ENCODE data around the gene CDK5RAP1. TPM values are rescaled to one million over a fixed set of nuclear protein-coding genes. Genes with fewer than 3 reads are reported as not detected.

Gene CDK5RAP1
- total RNA-seq, 4 donors from 2014 or later, result 26.6 to 41.8 (median 37.8) TPM

GRCh38 chr20:33401921-33402369 is 626 bp upstream of the CDK5RAP1 start:
- Histone ChIP-seq H3K27me3 (no peaks in the 10 kb centered on the region), H3K4me1 (peaks cover 19 to 23% of the 10 kb centered on the region in 2 donors), H3K9me3 (no peaks in the 10 kb centered on the region), H3K36me3 (no peaks in the 10 kb centered on the region), H3K4me3 (replicated peaks in 1 of 3) (peak overlapping the region in 2 of 3 donors; percentile 78 to 96), H3K27ac (peak overlapping the region in 2 of 3 donors; percentile 52 to 61)
- TF ChIP-seq, protein P1, sequence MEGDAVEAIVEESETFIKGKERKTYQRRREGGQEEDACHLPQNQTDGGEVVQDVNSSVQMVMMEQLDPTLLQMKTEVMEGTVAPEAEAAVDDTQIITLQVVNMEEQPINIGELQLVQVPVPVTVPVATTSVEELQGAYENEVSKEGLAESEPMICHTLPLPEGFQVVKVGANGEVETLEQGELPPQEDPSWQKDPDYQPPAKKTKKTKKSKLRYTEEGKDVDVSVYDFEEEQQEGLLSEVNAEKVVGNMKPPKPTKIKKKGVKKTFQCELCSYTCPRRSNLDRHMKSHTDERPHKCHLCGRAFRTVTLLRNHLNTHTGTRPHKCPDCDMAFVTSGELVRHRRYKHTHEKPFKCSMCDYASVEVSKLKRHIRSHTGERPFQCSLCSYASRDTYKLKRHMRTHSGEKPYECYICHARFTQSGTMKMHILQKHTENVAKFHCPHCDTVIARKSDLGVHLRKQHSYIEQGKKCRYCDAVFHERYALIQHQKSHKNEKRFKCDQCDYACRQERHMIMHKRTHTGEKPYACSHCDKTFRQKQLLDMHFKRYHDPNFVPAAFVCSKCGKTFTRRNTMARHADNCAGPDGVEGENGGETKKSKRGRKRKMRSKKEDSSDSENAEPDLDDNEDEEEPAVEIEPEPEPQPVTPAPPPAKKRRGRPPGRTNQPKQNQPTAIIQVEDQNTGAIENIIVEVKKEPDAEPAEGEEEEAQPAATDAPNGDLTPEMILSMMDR (IDR thresholded peaks at IDR 0.05), result no peak
- TF ChIP-seq POLR2A (IDR thresholded peaks at IDR 0.05), result no peak
- intact Hi-C loops (cut with DNase I), result no loop called here
- WGBS, 2 donors, result 39 to 45% methylated on average over 8 of the region's 8 CpGs
- no peak for DNase-seq

DNA sequence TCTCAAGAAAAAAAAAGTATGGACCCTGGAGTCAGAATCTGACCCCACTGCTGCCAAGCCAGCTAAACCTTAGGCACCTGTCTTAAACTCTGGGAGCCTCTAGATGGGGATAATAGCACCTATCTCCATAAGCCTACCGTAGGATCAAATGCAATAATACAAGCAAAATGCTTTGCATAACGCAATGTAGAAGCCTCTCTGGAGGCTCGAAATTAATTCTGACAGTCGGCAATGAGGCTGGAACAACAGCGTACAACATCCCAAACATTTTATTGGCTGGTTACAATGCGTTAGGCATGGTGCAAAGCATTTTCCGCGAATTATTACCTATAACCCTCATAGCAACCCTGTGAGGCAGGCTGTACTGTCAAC is 521 bp downstream of the CDK5RAP1 start:
- intact Hi-C loops (cut with DNase I), result no loop called here

DNA sequence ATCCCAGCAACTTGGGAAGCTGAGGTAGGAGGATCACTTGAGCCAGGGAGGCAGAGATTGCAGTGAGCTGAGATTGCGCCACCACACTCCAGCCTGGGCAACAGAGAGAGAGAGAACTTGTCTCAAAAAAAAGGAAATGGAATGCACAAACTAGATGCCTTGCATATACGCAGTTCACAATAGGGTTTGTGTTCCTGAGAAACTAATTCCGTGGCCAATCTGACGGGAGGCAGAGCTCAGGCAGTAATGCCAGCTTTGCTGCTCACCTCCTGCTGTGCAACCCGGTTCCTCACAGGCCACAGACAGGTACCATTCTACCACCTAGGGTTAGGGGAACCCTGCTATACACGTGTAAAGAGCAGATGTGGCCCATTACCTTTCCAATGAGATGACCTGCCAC is 1.4 kb downstream of the CDK5RAP1 start:
- Histone ChIP-seq H3K36me3 (peaks cover 0 to 4% of the 10 kb centered on the region in 2 donors), H3K9me3 (no peaks in the 10 kb centered on the region), H3K4me3 (replicated peaks in 1 of 3) (peak overlapping the region in 1 of 3 donors; percentile 96), H3K27me3 (no peaks in the 10 kb centered on the region), H3K27ac (no peak overlapping the region), H3K4me1 (peaks cover 19 to 23% of the 10 kb centered on the region in 2 donors)
- no peak for DNase-seq
- 63 to 75% methylated on average over 6 of the region's 6 CpGs for WGBS, 2 donors
- intact Hi-C loops (cut with DNase I), result no loop called here
- TF ChIP-seq, protein P1 (IDR thresholded peaks at IDR 0.05), result no peak
- no peak for TF ChIP-seq POLR2A (IDR thresholded peaks at IDR 0.05)

More for the DNA sequence above, 521 bp downstream of the CDK5RAP1 start:
- H3K36me3 ChIP-seq, result no peaks in the 10 kb centered on the region
- WGBS, 2 donors, result 0% methylated on average over 8 of the region's 8 CpGs
- peak overlapping the region; percentile 78 to 96 (median 85) for H3K4me3 ChIP-seq (replicated peaks in 1 of 3)
- no peaks in the 10 kb centered on the region for H3K9me3 ChIP-seq
- H3K27me3 ChIP-seq, result no peaks in the 10 kb centered on the region
- no peak for TF ChIP-seq POLR2A (IDR thresholded peaks at IDR 0.05)
- TF ChIP-seq, protein P1 (IDR thresholded peaks at IDR 0.05), result peak in 1 of 6 experiments; percentile 22
- peaks cover 19 to 23% of the 10 kb centered on the region in 2 donors for H3K4me1 ChIP-seq
- H3K27ac ChIP-seq, result peak overlapping the region in 2 of 3 donors; percentile 52 to 61
- no peak for DNase-seq

DNA sequence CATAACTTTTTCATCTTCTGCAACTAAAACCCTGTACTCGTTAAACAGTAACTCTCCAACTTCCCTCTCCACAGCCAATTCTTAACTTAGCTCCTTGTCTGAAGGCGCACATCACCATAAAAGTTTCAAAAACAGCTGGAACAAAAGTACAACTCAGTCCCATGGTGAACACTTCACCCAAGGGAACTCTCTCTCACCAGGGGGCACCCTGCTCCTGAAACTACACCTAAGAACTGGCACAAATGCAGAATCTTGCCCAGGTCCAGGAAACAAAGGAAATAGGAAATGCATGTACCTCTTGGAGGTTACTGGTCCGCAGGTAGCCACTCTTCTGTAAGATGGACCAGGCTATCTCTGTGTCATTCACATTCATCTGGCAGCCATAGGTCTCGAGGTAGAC is 6.6 kb downstream of the CDK5RAP1 start:
- H3K36me3 ChIP-seq, result peaks cover 17 to 35% of the 10 kb centered on the region in 2 donors
- WGBS, 2 donors, result 90 to 98% methylated on average over 4 of the region's 4 CpGs

DNA sequence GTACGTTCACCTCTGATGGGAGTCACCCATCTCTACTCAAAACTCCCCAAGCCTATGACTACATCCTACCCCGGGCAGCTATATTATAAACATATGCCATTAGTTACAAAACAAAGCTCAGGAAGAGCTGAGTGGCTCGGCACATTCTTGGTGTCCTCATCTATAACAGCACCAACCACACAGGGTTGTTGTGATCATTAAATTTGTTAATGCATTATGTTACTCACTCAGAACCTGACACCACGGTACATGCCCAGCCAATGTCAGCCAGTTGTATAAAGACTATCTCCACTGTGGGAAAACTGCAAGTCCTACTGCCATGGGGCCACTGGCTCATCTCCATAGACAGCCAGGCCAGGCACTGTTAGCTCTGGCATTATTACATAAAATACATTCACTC is 7.7 kb downstream of the CDK5RAP1 start:
- H3K36me3 ChIP-seq, result peaks cover 17 to 35% of the 10 kb centered on the region in 2 donors
- 93% methylated on average over 4 of the region's 4 CpGs for WGBS, 2 donors
- H3K4me3 ChIP-seq (replicated peaks in 1 of 3), result no peak overlapping the region
- no peaks in the 10 kb centered on the region for H3K27me3 ChIP-seq
- no peak for DNase-seq
- intact Hi-C loops (cut with DNase I), result no loop called here
- no peaks in the 10 kb centered on the region for H3K9me3 ChIP-seq
- TF ChIP-seq POLR2A (IDR thresholded peaks at IDR 0.05), result no peak
- TF ChIP-seq, protein P1 (IDR thresholded peaks at IDR 0.05), result no peak
- H3K4me1 ChIP-seq, result no peaks in the 10 kb centered on the region
- H3K27ac ChIP-seq, result no peak overlapping the region

More for the DNA sequence above, 6.6 kb downstream of the CDK5RAP1 start:
- no peak for DNase-seq
- Histone ChIP-seq H3K27ac (no peak overlapping the region), H3K4me1 (peaks cover 3 to 5% of the 10 kb centered on the region in 2 donors), H3K27me3 (no peaks in the 10 kb centered on the region), H3K9me3 (no peaks in the 10 kb centered on the region), H3K4me3 (replicated peaks in 1 of 3) (no peak overlapping the region)
- TF ChIP-seq, protein P1 (IDR thresholded peaks at IDR 0.05), result no peak
- TF ChIP-seq POLR2A (IDR thresholded peaks at IDR 0.05), result no peak
- intact Hi-C loops (cut with DNase I), result no loop called here

All from thyroid gland (tissue), 4 donors.